Measurements from ENCODE around the gene ASIC4.

Gene ASIC4

GRCh38 chr2:219536425-219536824 lies 22.1 kb downstream of the ASIC4 start:
- no peak for DNase-seq (ENCODE audit: low spot score)

- no peak for DNase-seq (ENCODE audit: low spot score)
Measured at GRCh38 chr2:219536967-219537366, 22.7 kb downstream of the ASIC4 start.

GRCh38 chr2:219537657-219538488 lies 23.6 kb downstream of the ASIC4 start:
- DNase-seq (ENCODE audit: low spot score) = peak; percentile 32

GRCh38 chr2:219538504-219538951 lies 24.2 kb downstream of the ASIC4 start:
- no peak for DNase-seq (ENCODE audit: low spot score)

GRCh38 chr2:219538956-219539788 lies 24.9 kb downstream of the ASIC4 start:
- no peak for DNase-seq (ENCODE audit: low spot score)

GRCh38 chr2:219539926-219540678 lies 25.8 kb downstream of the ASIC4 start:
- DNase-seq (ENCODE audit: low spot score) = no peak

- DNase-seq (ENCODE audit: low spot score) = no peak
Measured at GRCh38 chr2:219540784-219541504, 26.7 kb downstream of the ASIC4 start.

GRCh38 chr2:219541611-219542180 lies 27.4 kb downstream of the ASIC4 start:
- DNase-seq (ENCODE audit: low spot score) = peak; percentile 90

- no peak for DNase-seq (ENCODE audit: low spot score)
Measured at GRCh38 chr2:219542931-219543595, 28.8 kb downstream of the ASIC4 start.

GRCh38 chr2:219543596-219544358 lies 29.5 kb downstream of the ASIC4 start, which contains the start of the genes CHPF and TMEM198:
Gene CHPF (minus strand): TSS chr2:219543809. CDS start chr2:219543538, 271 bp downstream.
Gene TMEM198 (plus strand): TSS chr2:219544028. CDS start chr2:219544728, 700 bp downstream.
- DNase-seq (ENCODE audit: low spot score) = peak; percentile 97

GRCh38 chr2:219544567-219544966 lies 30.3 kb downstream of the ASIC4 start:
- no peak for DNase-seq (ENCODE audit: low spot score)

- no peak for DNase-seq (ENCODE audit: low spot score)
Measured at GRCh38 chr2:219545295-219545942, 31.1 kb downstream of the ASIC4 start.

GRCh38 chr2:219545943-219546352 lies 31.7 kb downstream of the ASIC4 start:
- DNase-seq (ENCODE audit: low spot score) = no peak

- DNase-seq (ENCODE audit: low spot score) = no peak
Measured at GRCh38 chr2:219547621-219548020, 33.3 kb downstream of the ASIC4 start.

- no peak for DNase-seq (ENCODE audit: low spot score)
Measured at GRCh38 chr2:219548990-219549389, 34.7 kb downstream of the ASIC4 start.

- no peak for DNase-seq (ENCODE audit: low spot score)
Measured at GRCh38 chr2:219549619-219550018, 35.3 kb downstream of the ASIC4 start.

- DNase-seq (ENCODE audit: low spot score) = no peak
Measured at GRCh38 chr2:219551441-219552381, 37.4 kb downstream of the ASIC4 start.

Data from SW480 (cell line).